Astrocyte (in vitro differentiated cells and primary cell): ENCODE data around the gene RAB40B.

Experiments used
- EZH2 ChIP-seq: IDR thresholded peaks from 2 replicates; pipeline ENCODE4 v1.6.1; 2012; ENCODE audit warnings: mild to moderate bottlenecking, low read length, inconsistent platforms; ENCODE audit not compliant: insufficient read depth
- TF ChIP-seq, protein P1 (sequence below): IDR thresholded peaks from 2 replicates; pipeline ENCODE4 v1.5.1; 2011; ENCODE audit warnings: low read depth, mild to moderate bottlenecking, inconsistent platforms, low read length, moderate library complexity; ENCODE audit not compliant: insufficient read depth

DNA sequence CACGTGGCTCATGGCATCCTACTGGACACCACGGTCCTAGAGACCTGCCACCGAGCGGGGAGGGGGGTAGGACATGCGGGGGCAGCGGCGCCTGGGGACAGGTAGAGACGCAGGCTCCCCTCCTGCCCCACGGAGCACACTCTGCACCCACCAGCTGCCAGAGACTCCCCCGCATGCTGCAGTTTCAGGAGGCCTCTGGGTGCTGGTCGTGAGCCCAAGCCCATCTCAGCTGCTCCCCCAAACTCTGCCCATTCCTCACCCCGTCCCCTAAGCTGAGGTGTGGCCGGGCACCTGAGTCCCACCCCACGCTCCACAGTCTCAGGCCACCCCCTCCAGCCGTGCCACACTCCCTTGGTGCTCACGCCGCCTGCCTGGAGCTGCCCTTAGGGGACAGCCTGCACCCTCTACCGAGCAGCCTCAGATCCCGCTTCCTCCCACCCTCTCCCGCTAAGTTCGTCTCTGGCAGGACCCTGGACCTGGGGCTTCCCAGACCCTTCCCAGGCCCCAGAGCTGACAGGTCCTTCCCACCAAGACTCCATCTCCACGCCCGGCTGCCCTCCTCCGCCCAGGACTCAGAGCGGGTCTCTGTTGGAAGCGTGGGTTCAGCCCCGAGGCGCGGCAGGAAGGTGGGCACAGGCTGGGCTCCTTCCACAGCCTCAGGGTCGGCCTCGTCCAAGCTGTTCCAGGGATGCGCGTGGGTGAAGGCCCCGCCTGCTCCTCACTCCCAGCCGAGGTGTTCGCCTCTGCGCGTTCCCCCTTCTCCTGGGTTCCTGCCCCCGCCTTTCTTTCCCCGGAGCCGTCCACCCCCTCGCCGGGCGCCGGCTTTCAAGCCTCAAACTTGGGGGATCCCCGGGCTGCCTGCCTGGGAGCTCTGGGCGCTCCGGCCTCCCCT lies 1.3 kb downstream of the RAB40B start:
- TF ChIP-seq, protein P1, sequence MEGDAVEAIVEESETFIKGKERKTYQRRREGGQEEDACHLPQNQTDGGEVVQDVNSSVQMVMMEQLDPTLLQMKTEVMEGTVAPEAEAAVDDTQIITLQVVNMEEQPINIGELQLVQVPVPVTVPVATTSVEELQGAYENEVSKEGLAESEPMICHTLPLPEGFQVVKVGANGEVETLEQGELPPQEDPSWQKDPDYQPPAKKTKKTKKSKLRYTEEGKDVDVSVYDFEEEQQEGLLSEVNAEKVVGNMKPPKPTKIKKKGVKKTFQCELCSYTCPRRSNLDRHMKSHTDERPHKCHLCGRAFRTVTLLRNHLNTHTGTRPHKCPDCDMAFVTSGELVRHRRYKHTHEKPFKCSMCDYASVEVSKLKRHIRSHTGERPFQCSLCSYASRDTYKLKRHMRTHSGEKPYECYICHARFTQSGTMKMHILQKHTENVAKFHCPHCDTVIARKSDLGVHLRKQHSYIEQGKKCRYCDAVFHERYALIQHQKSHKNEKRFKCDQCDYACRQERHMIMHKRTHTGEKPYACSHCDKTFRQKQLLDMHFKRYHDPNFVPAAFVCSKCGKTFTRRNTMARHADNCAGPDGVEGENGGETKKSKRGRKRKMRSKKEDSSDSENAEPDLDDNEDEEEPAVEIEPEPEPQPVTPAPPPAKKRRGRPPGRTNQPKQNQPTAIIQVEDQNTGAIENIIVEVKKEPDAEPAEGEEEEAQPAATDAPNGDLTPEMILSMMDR, result no peak
- no peak for TF ChIP-seq EZH2
